Ishikawa (cell line): ENCODE results near the gene RAB26.

Experiments
- CEBPB ChIP-seq: IDR thresholded peaks from 2 replicates; pipeline ENCODE4 v1.6.1; 2012
- CREB1 ChIP-seq: IDR thresholded peaks from 2 replicates; pipeline ENCODE4 v1.6.1; 2012; ENCODE audit warnings: low read depth
- EGR1 ChIP-seq: IDR thresholded peaks from 2 replicates; pipeline ENCODE4 v1.6.1; 2012
- EP300 ChIP-seq: IDR thresholded peaks from 2 replicates; pipeline ENCODE4 v1.6.1; 2012; ENCODE audit warnings: borderline replicate concordance
- FOXM1 ChIP-seq: IDR thresholded peaks from 2 replicates; pipeline ENCODE4 v1.6.1; 2012; ENCODE audit warnings: low read depth, borderline replicate concordance
- RAD21 ChIP-seq: IDR thresholded peaks from 2 replicates; pipeline ENCODE4 v1.6.1; 2012; ENCODE audit warnings: low read depth
- TAF1 ChIP-seq: IDR thresholded peaks from 2 replicates; pipeline ENCODE4 v1.6.1; 2012; ENCODE audit warnings: low read depth, mild to moderate bottlenecking
- TCF12 ChIP-seq: IDR thresholded peaks from 2 replicates; pipeline ENCODE4 v1.6.1; 2012; ENCODE audit warnings: low read depth
- TEAD4 ChIP-seq: IDR thresholded peaks from 2 replicates; pipeline ENCODE4 v1.6.1; 2012
- YY1 ChIP-seq: IDR thresholded peaks from 2 replicates; pipeline ENCODE4 v1.6.1; 2012; ENCODE audit warnings: low read depth
- TF ChIP-seq, protein P1 (sequence below): IDR thresholded peaks from 2 replicates; pipeline ENCODE4 v1.6.1; 2012
- TF ChIP-seq, protein P2 (sequence below): IDR thresholded peaks from 2 replicates; pipeline ENCODE4 v1.6.1; 2012; ENCODE audit warnings: low read depth, mild to moderate bottlenecking
- TF ChIP-seq, protein P3 (sequence below): IDR thresholded peaks from 2 replicates; pipeline ENCODE4 v1.6.1; 2012

DNA sequence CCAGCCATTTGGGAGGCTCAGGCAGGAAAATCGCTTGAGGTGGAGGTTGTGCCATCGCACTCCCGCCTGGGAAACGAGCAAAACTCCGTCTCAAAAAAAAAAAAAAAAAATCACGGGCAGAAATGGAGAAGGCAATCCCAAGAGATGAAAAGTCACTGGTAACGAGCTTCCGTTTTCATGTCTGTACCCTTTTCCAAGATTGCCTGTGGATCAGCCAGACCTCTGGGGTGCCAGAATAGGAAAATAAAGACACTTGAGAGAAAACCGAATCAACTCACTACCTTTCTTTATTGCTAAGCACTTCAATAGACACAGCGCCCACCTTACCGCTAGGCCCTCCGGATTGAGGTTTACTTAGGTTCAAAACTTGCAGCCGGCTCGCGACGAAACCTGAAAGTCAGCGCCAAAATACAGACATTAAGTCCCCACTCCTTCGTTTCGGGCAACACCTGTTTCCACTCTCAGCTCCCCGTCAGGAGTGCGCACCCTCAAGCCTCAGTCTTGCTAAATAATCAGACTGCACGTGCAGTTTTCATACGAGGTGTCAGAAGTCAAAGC, 6.2 kb downstream of the RAB26 start:
- TF ChIP-seq RAD21 (no peak), YY1 (no peak), TCF12 (no peak), TAF1 (no peak), CEBPB (no peak), TEAD4 (no peak), EP300 (no peak), CREB1 (no peak), EGR1 (no peak), FOXM1 (no peak)
- TF ChIP-seq, protein P1, sequence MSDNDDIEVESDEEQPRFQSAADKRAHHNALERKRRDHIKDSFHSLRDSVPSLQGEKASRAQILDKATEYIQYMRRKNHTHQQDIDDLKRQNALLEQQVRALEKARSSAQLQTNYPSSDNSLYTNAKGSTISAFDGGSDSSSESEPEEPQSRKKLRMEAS = no peak
- TF ChIP-seq, protein P2, sequence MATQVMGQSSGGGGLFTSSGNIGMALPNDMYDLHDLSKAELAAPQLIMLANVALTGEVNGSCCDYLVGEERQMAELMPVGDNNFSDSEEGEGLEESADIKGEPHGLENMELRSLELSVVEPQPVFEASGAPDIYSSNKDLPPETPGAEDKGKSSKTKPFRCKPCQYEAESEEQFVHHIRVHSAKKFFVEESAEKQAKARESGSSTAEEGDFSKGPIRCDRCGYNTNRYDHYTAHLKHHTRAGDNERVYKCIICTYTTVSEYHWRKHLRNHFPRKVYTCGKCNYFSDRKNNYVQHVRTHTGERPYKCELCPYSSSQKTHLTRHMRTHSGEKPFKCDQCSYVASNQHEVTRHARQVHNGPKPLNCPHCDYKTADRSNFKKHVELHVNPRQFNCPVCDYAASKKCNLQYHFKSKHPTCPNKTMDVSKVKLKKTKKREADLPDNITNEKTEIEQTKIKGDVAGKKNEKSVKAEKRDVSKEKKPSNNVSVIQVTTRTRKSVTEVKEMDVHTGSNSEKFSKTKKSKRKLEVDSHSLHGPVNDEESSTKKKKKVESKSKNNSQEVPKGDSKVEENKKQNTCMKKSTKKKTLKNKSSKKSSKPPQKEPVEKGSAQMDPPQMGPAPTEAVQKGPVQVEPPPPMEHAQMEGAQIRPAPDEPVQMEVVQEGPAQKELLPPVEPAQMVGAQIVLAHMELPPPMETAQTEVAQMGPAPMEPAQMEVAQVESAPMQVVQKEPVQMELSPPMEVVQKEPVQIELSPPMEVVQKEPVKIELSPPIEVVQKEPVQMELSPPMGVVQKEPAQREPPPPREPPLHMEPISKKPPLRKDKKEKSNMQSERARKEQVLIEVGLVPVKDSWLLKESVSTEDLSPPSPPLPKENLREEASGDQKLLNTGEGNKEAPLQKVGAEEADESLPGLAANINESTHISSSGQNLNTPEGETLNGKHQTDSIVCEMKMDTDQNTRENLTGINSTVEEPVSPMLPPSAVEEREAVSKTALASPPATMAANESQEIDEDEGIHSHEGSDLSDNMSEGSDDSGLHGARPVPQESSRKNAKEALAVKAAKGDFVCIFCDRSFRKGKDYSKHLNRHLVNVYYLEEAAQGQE = no peak
- TF ChIP-seq, protein P3, sequence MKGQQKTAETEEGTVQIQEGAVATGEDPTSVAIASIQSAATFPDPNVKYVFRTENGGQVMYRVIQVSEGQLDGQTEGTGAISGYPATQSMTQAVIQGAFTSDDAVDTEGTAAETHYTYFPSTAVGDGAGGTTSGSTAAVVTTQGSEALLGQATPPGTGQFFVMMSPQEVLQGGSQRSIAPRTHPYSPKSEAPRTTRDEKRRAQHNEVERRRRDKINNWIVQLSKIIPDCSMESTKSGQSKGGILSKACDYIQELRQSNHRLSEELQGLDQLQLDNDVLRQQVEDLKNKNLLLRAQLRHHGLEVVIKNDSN = no peak
